ENCODE data around the gene MME. TPM values are rescaled to one million over a fixed set of nuclear protein-coding genes. Genes with fewer than 3 reads are reported as not detected.

Gene MME
- total and polyA plus RNA-seq, 2 donors (not counting 1 experiment from before 2014, with no cell fraction given): 137 to 451 TPM

GRCh38 chr3:155086051-155086450, 5.9 kb downstream of the MME start:
- Histone ChIP-seq H3K27me3 (ENCODE audit: control insufficient read depth, insufficient read depth, low read length) (no peaks in the 10 kb centered on the region), H3K79me2 (ENCODE audit: control insufficient read depth, insufficient read depth, low read length) (peaks cover 8% of the 10 kb centered on the region), H4K20me1 (ENCODE audit: control insufficient read depth, extremely low read depth, insufficient read depth, low read length) (no peaks in the 10 kb centered on the region), H3K27ac (ENCODE audit: insufficient read depth, low read length) (no peak overlapping the region), H3K36me3 (ENCODE audit: control insufficient read depth, insufficient read depth, low read length) (no peaks in the 10 kb centered on the region), H3K9ac (ENCODE audit: insufficient read depth, low read length) (no peak overlapping the region), H3K9me3 (ENCODE audit: control insufficient read depth, insufficient read depth, low read depth, low read length) (no peaks in the 10 kb centered on the region), H2AFZ (ENCODE audit: low read length) (no peak overlapping the region), H3K4me2 (ENCODE audit: extremely low read depth, insufficient read depth, low read length) (no peak overlapping the region), H3K4me3 (replicated peaks in 1 of 4; ENCODE audit: control extremely low read depth in 1 of 4, insufficient read depth in 1 of 4, low read depth in 3 of 4, low read length in 4 of 4) (no peak overlapping the region), H3K4me1 (ENCODE audit: control insufficient read depth, extremely low read depth, insufficient read depth, low read length) (no peaks in the 10 kb centered on the region)
- no peak for DNase-seq (ENCODE audit: low read depth in 2 of 2)
- TF ChIP-seq CTCF (conservative IDR thresholded peaks at IDR 0.05 in 1 of 2, IDR thresholded peaks at IDR 0.05 in 1 of 2; ENCODE audit: low read depth in 1 of 2, low read length in 2 of 2): no peak
- TF ChIP-seq EZH2 (IDR thresholded peaks at IDR 0.05; ENCODE audit: low read length, missing control alignments): no peak

DNA sequence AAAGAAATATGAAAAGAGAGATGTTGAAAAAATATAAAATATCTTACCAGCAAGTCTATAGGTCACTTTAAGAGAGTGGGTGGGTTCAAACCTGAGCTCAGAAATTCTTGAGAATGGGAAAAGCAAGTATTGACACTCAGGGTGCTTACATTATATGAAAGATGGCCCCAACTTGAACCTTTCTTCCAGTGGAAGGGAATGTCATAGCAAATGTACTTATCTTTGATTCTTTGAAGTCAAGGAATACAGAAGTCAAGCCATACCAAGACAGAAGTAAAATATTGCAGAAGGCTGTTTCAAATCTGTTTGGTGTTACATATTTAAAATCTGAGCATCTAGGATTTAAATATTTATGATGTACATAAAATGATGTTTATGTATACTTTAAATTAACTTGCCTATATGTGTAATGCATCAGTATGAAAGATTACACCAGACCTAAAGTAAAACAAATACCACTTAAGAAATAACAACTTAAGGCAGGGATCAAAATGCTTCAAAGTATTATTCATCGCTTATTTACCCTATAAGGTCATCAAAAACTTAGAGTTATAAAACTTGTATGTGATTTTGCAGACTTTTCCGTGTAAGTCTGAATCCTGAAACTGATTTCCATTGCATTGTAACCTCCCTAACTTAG, 8.7 kb downstream of the MME start:
- Histone ChIP-seq H3K27me3 (ENCODE audit: control insufficient read depth, insufficient read depth, low read length) (no peaks in the 10 kb centered on the region), H3K9me3 (ENCODE audit: control insufficient read depth, insufficient read depth, low read depth, low read length) (no peaks in the 10 kb centered on the region), H3K79me2 (ENCODE audit: control insufficient read depth, insufficient read depth, low read length) (no peaks in the 10 kb centered on the region), H3K4me1 (ENCODE audit: control insufficient read depth, extremely low read depth, insufficient read depth, low read length) (no peaks in the 10 kb centered on the region), H4K20me1 (ENCODE audit: control insufficient read depth, extremely low read depth, insufficient read depth, low read length) (no peaks in the 10 kb centered on the region), H3K9ac (ENCODE audit: insufficient read depth, low read length) (no peak overlapping the region), H2AFZ (ENCODE audit: low read length) (no peak overlapping the region), H3K27ac (ENCODE audit: insufficient read depth, low read length) (no peak overlapping the region), H3K36me3 (ENCODE audit: control insufficient read depth, insufficient read depth, low read length) (no peaks in the 10 kb centered on the region), H3K4me2 (ENCODE audit: extremely low read depth, insufficient read depth, low read length) (no peak overlapping the region), H3K4me3 (replicated peaks in 1 of 4; ENCODE audit: control extremely low read depth in 1 of 4, insufficient read depth in 1 of 4, low read depth in 3 of 4, low read length in 4 of 4) (no peak overlapping the region)
- peak in 1 of 2 donors; percentile 59 for DNase-seq (ENCODE audit: low read depth in 2 of 2)
- TF ChIP-seq CTCF (conservative IDR thresholded peaks at IDR 0.05 in 1 of 2, IDR thresholded peaks at IDR 0.05 in 1 of 2; ENCODE audit: low read depth in 1 of 2, low read length in 2 of 2): no peak

- Histone ChIP-seq H4K20me1 (ENCODE audit: control insufficient read depth, extremely low read depth, insufficient read depth, low read length) (no peaks in the 10 kb centered on the region), H3K79me2 (ENCODE audit: control insufficient read depth, insufficient read depth, low read length) (no peaks in the 10 kb centered on the region), H3K4me1 (ENCODE audit: control insufficient read depth, extremely low read depth, insufficient read depth, low read length) (no peaks in the 10 kb centered on the region), H3K27ac (ENCODE audit: insufficient read depth, low read length) (no peak overlapping the region), H3K36me3 (ENCODE audit: control insufficient read depth, insufficient read depth, low read length) (no peaks in the 10 kb centered on the region), H3K27me3 (ENCODE audit: control insufficient read depth, insufficient read depth, low read length) (no peaks in the 10 kb centered on the region), H3K9ac (ENCODE audit: insufficient read depth, low read length) (no peak overlapping the region), H3K4me3 (replicated peaks in 1 of 4; ENCODE audit: control extremely low read depth in 1 of 4, insufficient read depth in 1 of 4, low read depth in 3 of 4, low read length in 4 of 4) (no peak overlapping the region), H3K4me2 (ENCODE audit: extremely low read depth, insufficient read depth, low read length) (no peak overlapping the region), H2AFZ (ENCODE audit: low read length) (no peak overlapping the region), H3K9me3 (ENCODE audit: control insufficient read depth, insufficient read depth, low read depth, low read length) (no peaks in the 10 kb centered on the region)
- no peak for DNase-seq (ENCODE audit: low read depth in 2 of 2)
- TF ChIP-seq EZH2 (IDR thresholded peaks at IDR 0.05; ENCODE audit: low read length, missing control alignments) (no peak), CTCF (conservative IDR thresholded peaks at IDR 0.05 in 1 of 2, IDR thresholded peaks at IDR 0.05 in 1 of 2; ENCODE audit: low read depth in 1 of 2, low read length in 2 of 2) (no peak)
Observed at GRCh38 chr3:155089495-155089894, 9.4 kb downstream of the MME start.

Measured in fibroblast of lung (primary cell).